ENCODE data around the gene SENP5. TPM values are rescaled to one million over a fixed set of nuclear protein-coding genes. Genes with fewer than 3 reads are reported as not detected.
"Not testable (repeated sequence)": the region's sequence is repeated elsewhere in the genome, so short reads cannot be mapped to it uniquely, and the experiment has no call there.

Gene SENP5
- total RNA-seq, 1 experiment from 2014 or later, result 30.2 TPM

DNA sequence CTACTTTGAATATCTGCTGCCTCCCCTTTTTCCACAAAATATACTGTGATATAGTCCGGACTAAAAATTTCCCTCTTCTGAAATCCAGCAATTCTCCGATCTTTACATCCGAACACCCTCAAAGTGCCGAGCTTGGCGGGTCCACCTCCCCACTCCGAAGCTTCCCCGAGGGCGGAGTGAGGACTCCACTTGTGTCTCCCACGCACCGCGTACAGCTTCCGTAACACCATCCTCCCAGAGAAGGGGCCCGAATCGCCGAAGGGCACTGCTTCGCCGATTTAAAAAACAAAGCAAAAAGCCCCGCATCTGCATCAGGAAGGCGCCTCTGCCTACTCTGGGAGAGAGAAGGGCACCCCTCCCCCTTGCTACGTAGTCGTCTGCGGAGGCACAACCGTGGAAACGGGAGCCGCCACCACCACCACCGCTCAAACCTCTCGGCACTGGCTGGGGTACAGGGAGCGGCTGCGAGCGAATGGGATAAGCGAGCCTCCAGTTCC is 74.1 kb downstream of the SENP5 start:
- intact Hi-C loops (cut with micrococcal nuclease), result loop anchor here (1.0 to 2.0 kb wide), 3 partner anchors 103 to 332 kb away; partner anchors contain the start of genes CEP19 and PIGX
- peak overlapping the region; percentile 88 for H3K27ac Mint-ChIP-seq (ENCODE audit: low read depth, unreplicated experiment)
- H3K4me3 Mint-ChIP-seq (ENCODE audit: unreplicated experiment), result peak overlapping the region; percentile 80
- peaks cover 59% of the 10 kb centered on the region for H3K36me3 Mint-ChIP-seq (ENCODE audit: insufficient read depth, unreplicated experiment)
- peak; percentile 57 for DNase-seq (ENCODE audit: unreplicated experiment)
- POLR2A ChIA-PET, result interaction anchor here (0.6 to 3.4 kb wide), 33 partner anchors 10 to 1838 kb away, joined by 3 to 56 read pairs (median 5); partner anchors contain the start of genes CEP19, FBXO45, PAK2 and PCYT1A
- H3K27me3 Mint-ChIP-seq (ENCODE audit: insufficient read depth, unreplicated experiment), result no peaks in the 10 kb centered on the region
- H3K9me3 Mint-ChIP-seq (ENCODE audit: unreplicated experiment), result no peaks in the 10 kb centered on the region
- TSS peak; percentile 70 for BruUV-seq (replicated peaks)
- CTCF ChIA-PET, result interaction anchor here (0.5 to 1.7 kb wide), 6 partner anchors 11 to 330 kb away, joined by 3 to 7 read pairs (median 4); no protein-coding TSS in a partner anchor
- peaks cover 6% of the 10 kb centered on the region for H3K4me1 Mint-ChIP-seq (ENCODE audit: insufficient read depth, unreplicated experiment)
- TF ChIP-seq, protein P1, sequence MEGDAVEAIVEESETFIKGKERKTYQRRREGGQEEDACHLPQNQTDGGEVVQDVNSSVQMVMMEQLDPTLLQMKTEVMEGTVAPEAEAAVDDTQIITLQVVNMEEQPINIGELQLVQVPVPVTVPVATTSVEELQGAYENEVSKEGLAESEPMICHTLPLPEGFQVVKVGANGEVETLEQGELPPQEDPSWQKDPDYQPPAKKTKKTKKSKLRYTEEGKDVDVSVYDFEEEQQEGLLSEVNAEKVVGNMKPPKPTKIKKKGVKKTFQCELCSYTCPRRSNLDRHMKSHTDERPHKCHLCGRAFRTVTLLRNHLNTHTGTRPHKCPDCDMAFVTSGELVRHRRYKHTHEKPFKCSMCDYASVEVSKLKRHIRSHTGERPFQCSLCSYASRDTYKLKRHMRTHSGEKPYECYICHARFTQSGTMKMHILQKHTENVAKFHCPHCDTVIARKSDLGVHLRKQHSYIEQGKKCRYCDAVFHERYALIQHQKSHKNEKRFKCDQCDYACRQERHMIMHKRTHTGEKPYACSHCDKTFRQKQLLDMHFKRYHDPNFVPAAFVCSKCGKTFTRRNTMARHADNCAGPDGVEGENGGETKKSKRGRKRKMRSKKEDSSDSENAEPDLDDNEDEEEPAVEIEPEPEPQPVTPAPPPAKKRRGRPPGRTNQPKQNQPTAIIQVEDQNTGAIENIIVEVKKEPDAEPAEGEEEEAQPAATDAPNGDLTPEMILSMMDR (IDR thresholded peaks at IDR 0.05; ENCODE audit: unreplicated experiment), result no peak

DNA sequence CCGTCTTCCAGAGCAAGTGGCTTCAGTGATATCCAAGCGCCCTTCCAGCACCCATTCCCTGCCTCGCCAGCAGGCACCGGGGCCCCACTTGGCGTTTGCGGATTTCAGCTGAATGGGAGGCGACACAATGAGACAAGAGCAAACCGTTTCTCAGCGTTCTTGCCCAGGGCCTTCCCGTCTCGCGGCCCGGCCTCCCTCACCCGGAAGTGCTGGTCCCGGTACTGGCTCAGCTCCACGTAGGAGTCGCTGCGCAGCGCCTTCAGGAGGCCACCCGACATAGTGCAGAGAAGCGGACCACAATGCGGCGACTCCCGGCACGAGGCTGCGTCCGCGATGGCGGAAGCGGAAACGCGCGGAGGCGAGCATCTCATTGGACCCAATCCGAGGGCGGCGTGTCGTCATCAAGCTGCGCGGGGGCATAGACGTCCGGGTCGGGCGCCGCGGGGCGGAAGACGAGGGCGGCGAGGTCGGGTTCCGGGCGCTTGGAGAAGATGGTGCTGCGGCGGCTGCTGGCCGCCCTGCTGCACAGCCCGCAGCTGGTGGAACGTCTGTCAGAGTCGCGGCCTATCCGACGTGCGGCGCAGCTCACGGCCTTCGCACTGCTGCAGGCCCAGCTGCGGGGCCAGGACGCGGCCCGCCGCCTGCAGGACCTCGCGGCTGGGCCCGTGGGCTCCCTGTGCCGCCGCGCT is 74.7 kb downstream of the SENP5 start, which contains the start of gene NCBP2:
Gene NCBP2 (minus strand): TSS at position 303 of the 689 bp plus-strand sequence. CDS start 25 bp downstream, at position 278.
- Mint-ChIP-seq H3K4me1 (ENCODE audit: insufficient read depth, unreplicated experiment) (peaks cover 6% of the 10 kb centered on the region), H3K27me3 (ENCODE audit: insufficient read depth, unreplicated experiment) (no peaks in the 10 kb centered on the region), H3K36me3 (ENCODE audit: insufficient read depth, unreplicated experiment) (peaks cover 53% of the 10 kb centered on the region), H3K27ac (ENCODE audit: low read depth, unreplicated experiment) (peak within 1 kb of the TSS; percentile 88), H3K4me3 (ENCODE audit: unreplicated experiment) (peak within 1 kb of the TSS; percentile 80), H3K9me3 (ENCODE audit: unreplicated experiment) (no peaks in the 10 kb centered on the region)
- CTCF ChIA-PET, result interaction anchor here (0.5 to 1.7 kb wide), 9 partner anchors 11 to 333 kb away, joined by 3 to 7 read pairs (median 4); partner anchors contain the start of gene SENP5
- POLR2A ChIA-PET, result interaction anchor here (0.6 to 3.4 kb wide), 39 partner anchors 10 to 1838 kb away, joined by 3 to 56 read pairs (median 4); partner anchors contain the start of genes CEP19, FBXO45, PAK2 and PCYT1A
- DNase-seq (ENCODE audit: unreplicated experiment), result peak; percentile 97
- TF ChIP-seq, protein P1 (IDR thresholded peaks at IDR 0.05; ENCODE audit: unreplicated experiment), result peak; percentile 55
- intact Hi-C loops (cut with micrococcal nuclease), result loop anchor here (1.0 to 2.0 kb wide), 3 partner anchors 104 to 333 kb away; partner anchors contain the start of genes CEP19 and PIGX
- no TSS peak for BruUV-seq (replicated peaks)

DNA sequence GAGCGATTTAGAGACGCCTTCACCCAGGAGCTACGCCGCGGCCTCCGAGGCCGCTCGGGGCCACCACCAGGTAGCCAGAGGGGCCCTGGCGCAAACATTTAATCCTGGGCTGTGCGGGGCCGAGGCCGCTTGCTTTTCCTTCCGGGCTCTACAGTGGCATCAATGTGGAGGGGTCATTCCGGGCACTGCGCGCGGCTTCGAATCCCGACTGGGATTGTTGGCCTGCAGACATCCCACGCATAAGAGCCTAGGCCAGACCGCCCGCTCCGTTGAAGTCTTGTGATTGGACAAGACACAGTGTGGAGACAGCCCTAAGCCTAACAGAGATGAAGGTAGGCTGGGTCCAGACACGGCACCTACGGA is 75.2 kb downstream of the SENP5 start:
- H3K9me3 Mint-ChIP-seq (ENCODE audit: unreplicated experiment), result no peaks in the 10 kb centered on the region
- peak overlapping the region; percentile 88 for H3K27ac Mint-ChIP-seq (ENCODE audit: low read depth, unreplicated experiment)
- TF ChIP-seq, protein P1 (IDR thresholded peaks at IDR 0.05; ENCODE audit: unreplicated experiment), result no peak
- H3K36me3 Mint-ChIP-seq (ENCODE audit: insufficient read depth, unreplicated experiment), result peaks cover 48% of the 10 kb centered on the region
- H3K4me3 Mint-ChIP-seq (ENCODE audit: unreplicated experiment), result peak overlapping the region; percentile 80
- BruUV-seq (replicated peaks), result TSS peak; percentile 81
- ChIA-PET POLR2A (interaction anchor here (0.6 to 3.4 kb wide), 26 partner anchors 10 to 578 kb away, joined by 3 to 56 read pairs (median 4); partner anchors contain the start of genes CEP19, FBXO45, PAK2 and PIGX), CTCF (interaction anchor here (0.6 to 1.7 kb wide), 6 partner anchors 27 to 333 kb away, joined by 3 to 7 read pairs (median 4); partner anchors contain the start of gene SENP5)
- no peaks in the 10 kb centered on the region for H3K27me3 Mint-ChIP-seq (ENCODE audit: insufficient read depth, unreplicated experiment)
- intact Hi-C loops (cut with micrococcal nuclease), result loop anchor here (1.0 to 2.0 kb wide), 3 partner anchors 104 to 334 kb away; partner anchors contain the start of genes CEP19 and PIGX
- H3K4me1 Mint-ChIP-seq (ENCODE audit: insufficient read depth, unreplicated experiment), result peaks cover 6% of the 10 kb centered on the region
- peak; percentile 17 for DNase-seq (ENCODE audit: unreplicated experiment)

DNA sequence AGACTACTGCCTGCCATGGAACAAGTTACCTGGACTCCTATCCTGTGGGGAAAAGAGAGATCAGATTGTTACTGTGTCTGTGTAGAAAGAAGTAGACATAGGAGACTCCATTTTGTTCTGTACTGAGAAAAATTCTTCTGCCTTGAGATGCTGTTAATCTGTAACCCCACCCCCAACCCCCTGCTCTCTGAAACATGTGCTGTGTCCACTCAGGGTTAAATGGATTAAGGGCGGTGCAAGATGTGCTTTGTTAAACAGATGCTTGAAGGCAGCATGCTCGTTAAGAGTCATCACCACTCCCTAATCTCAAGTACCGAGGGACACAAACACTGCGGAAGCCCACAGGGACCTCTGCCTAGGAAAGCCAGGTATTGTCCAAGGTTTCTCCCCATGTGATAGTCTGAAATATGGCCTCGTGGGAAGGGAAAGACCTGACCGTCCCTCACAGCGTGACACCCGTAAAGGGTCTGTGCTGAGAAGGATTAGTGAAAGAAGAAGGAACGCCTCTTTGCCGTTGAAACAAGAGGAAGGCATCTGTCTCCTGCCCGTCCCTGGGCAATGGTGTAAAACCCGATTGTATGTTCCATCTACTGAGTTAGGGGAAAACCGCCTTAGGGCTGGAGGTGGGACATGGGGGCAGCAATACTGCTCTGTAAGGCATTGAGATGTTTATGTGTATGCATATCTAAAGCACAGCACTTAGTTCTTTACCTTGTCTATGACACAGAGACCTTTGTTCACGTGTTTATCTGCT is 76.5 kb downstream of the SENP5 start:
- H3K27me3 Mint-ChIP-seq (ENCODE audit: insufficient read depth, unreplicated experiment); H3K9me3 Mint-ChIP-seq (ENCODE audit: unreplicated experiment); DNase-seq (ENCODE audit: unreplicated experiment); CTCF ChIA-PET; H3K4me1 Mint-ChIP-seq (ENCODE audit: insufficient read depth, unreplicated experiment); intact Hi-C loops (cut with micrococcal nuclease); BruUV-seq (replicated peaks): not testable (repeated sequence)
- Mint-ChIP-seq H3K4me3 (ENCODE audit: unreplicated experiment) (peak overlapping the region; percentile 80), H3K36me3 (ENCODE audit: insufficient read depth, unreplicated experiment) (peaks cover 35% of the 10 kb centered on the region), H3K27ac (ENCODE audit: low read depth, unreplicated experiment) (peak overlapping the region; percentile 88)
- POLR2A ChIA-PET, result interaction anchor here (0.7 to 3.4 kb wide), 4 partner anchors 25 to 204 kb away, joined by 3 to 35 read pairs (median 17); partner anchors contain the start of genes PAK2 and PIGZ

All from MCF 10A (cell line).